Measurements from ENCODE around the gene TICAM1.

TICAM1 gene

DNA sequence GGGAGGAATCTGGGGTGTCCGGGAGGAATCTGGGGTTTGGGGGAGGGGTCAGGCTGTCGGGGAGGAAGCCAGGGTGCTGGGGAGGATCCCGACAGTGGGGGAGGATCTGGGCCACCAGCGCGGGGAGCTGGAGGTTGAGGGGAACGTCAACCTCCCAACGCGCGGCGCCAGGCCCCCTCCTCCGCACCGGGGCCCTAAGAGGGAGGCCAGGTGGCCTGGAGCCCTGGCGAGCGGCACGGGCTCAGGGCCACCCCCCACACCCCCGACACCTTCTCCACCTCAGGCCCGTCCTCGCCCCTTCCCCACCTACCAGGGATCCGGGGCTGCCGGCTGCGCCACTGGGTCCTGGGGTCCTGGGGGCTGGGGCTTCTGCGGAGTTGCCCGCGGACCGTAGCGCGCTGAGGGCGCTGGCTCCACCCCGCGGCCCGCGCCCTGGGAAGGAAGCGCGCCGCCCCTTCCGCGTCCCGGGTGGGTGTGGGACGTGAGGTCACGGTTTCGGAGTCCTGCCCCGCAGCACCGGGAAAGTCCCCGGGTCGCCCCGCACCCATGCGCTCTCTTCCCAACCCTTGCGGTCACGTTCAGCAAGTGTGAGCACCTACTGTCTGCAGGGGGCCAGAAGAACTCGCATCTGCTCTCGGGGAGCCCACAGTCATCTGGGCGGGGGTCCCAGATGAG lies at the start of gene TICAM1:
TSS of gene TICAM1 (minus strand) at position 409 of the 675 bp plus-strand sequence. CDS start 13,335 bp downstream, outside the sequence.
- no peaks in the 10 kb centered on the region for H3K36me3 ChIP-seq (ENCODE audit: control insufficient read depth, insufficient read depth, low read length)
- H3K9ac ChIP-seq (ENCODE audit: low read length): peak within 1 kb of the TSS; percentile 92
- no peaks in the 10 kb centered on the region for H3K27me3 ChIP-seq (ENCODE audit: control insufficient read depth, insufficient read depth, low read length)
- H3K4me1 ChIP-seq (ENCODE audit: control insufficient read depth, insufficient read depth, low read length): no peaks in the 10 kb centered on the region
- peak within 1 kb of the TSS; percentile 98 for H3K4me3 ChIP-seq (ENCODE audit: low read length)
- H3K27ac ChIP-seq (ENCODE audit: low read depth, low read length): peak within 1 kb of the TSS; percentile 86

DNA sequence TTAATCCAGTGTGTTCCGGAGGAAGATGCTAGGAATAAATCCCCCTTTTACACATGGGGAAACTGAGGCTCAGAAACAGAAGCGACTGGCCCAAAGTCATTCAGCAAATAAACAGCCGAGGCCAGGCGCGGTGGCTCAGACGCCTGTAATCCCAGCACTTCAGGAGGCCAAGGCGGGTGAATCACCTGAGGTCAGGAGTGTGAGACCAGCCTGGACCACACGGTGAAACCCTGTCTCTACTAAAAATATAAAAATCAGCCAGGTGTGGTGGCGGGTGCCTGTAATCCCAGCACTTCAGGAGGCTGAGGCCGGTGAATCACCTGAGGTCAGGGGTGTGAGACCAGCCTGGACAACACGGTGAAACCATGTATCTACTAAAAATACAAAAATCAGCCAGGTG lies 47.5 kb upstream of the TICAM1 start:
- Histone ChIP-seq H3K4me3 (ENCODE audit: low read length) (no peak overlapping the region), H3K4me1 (ENCODE audit: control insufficient read depth, insufficient read depth, low read length) (peaks cover 5% of the 10 kb centered on the region), H3K27me3 (ENCODE audit: control insufficient read depth, insufficient read depth, low read length) (no peaks in the 10 kb centered on the region), H3K36me3 (ENCODE audit: control insufficient read depth, insufficient read depth, low read length) (no peaks in the 10 kb centered on the region), H3K27ac (ENCODE audit: low read depth, low read length) (no peak overlapping the region), H3K9ac (ENCODE audit: low read length) (no peak overlapping the region)

DNA sequence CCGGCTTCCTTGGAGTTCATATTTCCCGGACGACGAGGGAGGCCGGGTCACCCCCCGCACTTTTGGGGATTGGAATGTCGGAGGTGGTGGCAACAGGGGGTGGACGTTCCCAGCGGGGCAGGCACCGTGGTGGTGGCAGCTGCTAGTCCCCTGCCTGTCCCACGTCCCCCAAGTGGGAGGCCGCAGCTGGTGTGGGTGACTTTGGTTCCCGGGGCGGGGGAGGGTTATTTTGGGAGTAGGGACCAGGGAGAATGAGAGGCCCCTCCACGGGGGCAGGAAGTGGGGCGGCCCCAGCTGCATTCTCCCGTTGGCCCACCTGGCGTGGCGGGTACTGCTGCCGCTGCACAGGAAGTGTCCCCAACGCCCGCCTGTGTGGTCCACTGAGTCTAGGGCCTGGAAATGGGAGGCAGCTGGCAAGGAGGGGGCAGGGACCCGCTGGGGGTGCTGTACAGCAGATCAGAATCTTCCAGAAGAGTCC lies 47.0 kb upstream of the TICAM1 start:
- no peak overlapping the region for H3K4me3 ChIP-seq (ENCODE audit: low read length)
- peak overlapping the region; percentile 77 for H3K27ac ChIP-seq (ENCODE audit: low read depth, low read length)

DNA sequence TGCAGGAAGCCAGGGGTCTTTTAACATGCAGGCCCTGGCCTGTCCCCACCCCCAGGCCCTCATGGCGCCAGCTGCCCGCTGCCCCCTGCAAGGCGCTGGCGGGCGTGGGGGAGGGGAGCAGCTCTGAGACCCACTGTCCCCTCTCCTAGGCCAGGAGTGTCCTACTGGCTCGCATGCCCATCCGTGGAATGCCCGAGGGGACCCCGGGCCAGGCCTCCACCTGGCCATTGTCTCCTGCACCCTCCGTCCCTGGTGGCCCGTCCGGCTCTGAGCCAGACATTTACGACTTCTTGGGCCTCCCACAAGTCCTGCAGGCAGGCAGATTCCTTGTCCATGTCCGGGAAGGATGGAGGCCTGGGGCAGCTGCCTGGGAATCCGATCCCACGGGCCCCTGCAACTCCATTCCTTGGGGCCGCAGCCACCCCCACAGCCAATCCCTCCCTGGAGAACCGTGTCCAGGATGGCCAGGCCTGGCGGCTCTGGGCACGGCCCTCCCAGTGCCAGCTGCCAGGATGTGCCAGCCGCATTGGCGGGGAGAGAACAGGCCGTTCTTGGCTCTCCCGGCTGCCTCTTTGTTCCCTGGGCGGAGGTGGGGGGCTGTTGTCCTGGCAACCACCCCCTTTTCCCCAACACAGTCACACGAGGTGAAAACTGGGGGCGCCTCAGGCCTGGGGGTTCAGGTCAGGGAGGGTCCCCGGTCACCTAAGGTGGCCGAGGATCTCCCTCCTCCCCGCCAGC lies 46.4 kb upstream of the TICAM1 start:
- Histone ChIP-seq H3K27ac (ENCODE audit: low read depth, low read length) (peak overlapping the region; percentile 77), H3K4me3 (ENCODE audit: low read length) (no peak overlapping the region), H3K9ac (ENCODE audit: low read length) (no peak overlapping the region), H3K4me1 (ENCODE audit: control insufficient read depth, insufficient read depth, low read length) (peaks cover 5% of the 10 kb centered on the region), H3K36me3 (ENCODE audit: control insufficient read depth, insufficient read depth, low read length) (no peaks in the 10 kb centered on the region), H3K27me3 (ENCODE audit: control insufficient read depth, insufficient read depth, low read length) (no peaks in the 10 kb centered on the region)

More for the DNA sequence above, 47.0 kb upstream of the TICAM1 start:
- H3K4me1 ChIP-seq (ENCODE audit: control insufficient read depth, insufficient read depth, low read length): peaks cover 5% of the 10 kb centered on the region
- H3K36me3 ChIP-seq (ENCODE audit: control insufficient read depth, insufficient read depth, low read length): no peaks in the 10 kb centered on the region
- H3K27me3 ChIP-seq (ENCODE audit: control insufficient read depth, insufficient read depth, low read length): no peaks in the 10 kb centered on the region
- H3K9ac ChIP-seq (ENCODE audit: low read length): no peak overlapping the region

DNA sequence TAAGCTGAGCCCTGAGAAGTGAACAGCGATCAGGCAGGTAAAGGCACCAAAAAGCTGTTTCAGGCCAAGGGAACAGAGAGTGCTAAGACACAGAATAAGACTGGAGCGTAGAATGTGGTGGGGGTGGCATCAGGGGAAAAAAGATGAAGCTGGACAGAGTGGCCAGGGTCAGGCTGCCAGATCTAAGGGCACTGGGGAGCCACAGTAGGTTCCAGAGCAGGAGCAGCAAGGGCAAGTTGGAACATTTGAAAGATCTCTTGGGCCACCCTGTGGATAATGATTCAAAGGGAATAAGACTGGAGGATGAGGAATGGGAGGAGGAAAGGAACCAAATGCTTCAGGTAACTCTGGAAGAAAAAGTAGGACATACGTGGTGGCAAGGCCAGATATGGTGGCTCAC lies 42.4 kb upstream of the TICAM1 start:
- no peak overlapping the region for H3K27ac ChIP-seq (ENCODE audit: low read depth, low read length)
- H3K36me3 ChIP-seq (ENCODE audit: control insufficient read depth, insufficient read depth, low read length): no peaks in the 10 kb centered on the region
- no peaks in the 10 kb centered on the region for H3K27me3 ChIP-seq (ENCODE audit: control insufficient read depth, insufficient read depth, low read length)
- no peak overlapping the region for H3K4me3 ChIP-seq (ENCODE audit: low read length)
- H3K9ac ChIP-seq (ENCODE audit: low read length): no peak overlapping the region
- H3K4me1 ChIP-seq (ENCODE audit: control insufficient read depth, insufficient read depth, low read length): peaks cover 5% of the 10 kb centered on the region

DNA sequence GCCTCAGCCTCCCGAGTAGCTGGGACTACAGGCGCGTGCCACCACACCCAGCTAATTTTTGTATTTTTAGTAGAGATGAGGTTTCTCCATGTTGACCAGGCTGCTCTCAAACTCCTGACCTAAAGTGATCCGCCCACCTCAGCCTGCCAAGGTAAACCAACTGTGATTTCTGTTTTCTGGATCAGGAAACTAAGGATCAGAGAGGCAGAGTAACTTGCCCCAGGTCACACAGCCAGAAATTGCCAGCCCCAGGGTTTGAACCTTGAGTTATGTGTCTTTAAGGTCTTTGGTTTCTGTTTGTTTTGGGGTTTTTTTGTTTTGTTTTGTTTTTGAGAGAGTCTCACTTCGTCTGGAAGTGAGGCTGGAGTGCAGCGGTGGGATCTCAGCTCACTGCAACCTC lies 40.2 kb upstream of the TICAM1 start:
- Histone ChIP-seq H3K4me3 (ENCODE audit: low read length) (no peak overlapping the region), H3K27me3 (ENCODE audit: control insufficient read depth, insufficient read depth, low read length) (no peaks in the 10 kb centered on the region), H3K36me3 (ENCODE audit: control insufficient read depth, insufficient read depth, low read length) (no peaks in the 10 kb centered on the region), H3K9ac (ENCODE audit: low read length) (no peak overlapping the region), H3K27ac (ENCODE audit: low read depth, low read length) (no peak overlapping the region), H3K4me1 (ENCODE audit: control insufficient read depth, insufficient read depth, low read length) (peaks cover 1% of the 10 kb centered on the region)

DNA sequence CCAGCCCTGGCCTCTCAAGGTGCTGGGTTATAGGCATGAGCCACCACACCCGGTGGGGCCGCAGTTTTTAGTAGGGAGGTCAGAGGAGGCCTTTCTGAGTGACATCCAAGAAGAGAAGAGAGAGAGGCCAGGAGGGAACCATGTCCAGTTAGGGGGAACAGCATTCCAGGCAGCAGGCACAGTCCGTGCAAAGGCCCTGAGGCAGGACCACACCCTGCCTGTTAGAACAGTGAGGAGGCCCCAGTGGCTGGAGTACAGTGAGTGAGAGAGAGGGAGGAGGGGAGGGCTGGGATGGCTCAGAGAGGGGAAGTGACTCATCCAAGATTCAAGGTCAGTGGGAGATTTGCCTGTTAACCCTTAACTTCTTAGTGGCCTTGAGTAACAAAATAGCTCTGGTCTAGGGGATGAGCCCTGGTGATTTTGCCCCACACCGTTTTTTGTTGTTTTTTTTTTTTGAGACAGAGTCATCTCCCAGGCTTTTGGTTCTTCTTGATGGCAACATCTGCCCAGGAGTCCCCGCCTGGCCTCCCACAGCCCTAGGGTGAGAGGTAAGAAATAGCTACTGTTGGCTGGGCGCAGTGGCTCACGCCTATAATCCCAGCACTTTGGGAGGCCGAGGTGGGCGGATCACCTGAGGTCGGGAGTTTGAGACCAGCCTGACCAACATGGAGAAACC lies 38.7 kb upstream of the TICAM1 start:
- H3K36me3 ChIP-seq (ENCODE audit: control insufficient read depth, insufficient read depth, low read length): no peaks in the 10 kb centered on the region
- no peak overlapping the region for H3K27ac ChIP-seq (ENCODE audit: low read depth, low read length)

DNA sequence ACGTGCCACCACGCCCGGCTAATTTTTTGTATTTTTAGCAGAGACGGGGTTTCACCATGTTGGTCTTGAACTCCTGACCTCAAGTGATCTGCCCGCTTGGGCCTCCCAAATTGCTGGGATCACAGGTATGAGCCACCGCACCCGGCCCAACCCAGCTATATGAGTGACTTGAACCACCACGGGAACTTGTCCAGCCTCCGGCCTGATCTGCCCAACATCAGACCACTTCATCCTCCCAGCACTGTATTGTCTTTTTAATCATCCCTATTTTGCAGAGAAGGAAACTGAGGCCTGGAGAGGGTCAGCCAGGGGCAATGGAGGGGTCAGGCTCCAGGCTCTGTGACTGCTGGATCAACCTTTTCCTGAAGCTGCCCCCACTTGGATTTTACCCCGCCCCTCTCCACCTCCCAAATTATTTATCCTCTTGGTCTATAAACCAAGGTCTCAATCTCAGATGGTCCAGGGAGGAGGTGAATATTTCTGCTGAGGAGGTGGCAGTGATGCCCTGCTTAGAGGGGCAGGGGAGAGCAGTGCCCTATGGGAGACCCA lies 36.8 kb upstream of the TICAM1 start:
- H3K9ac ChIP-seq (ENCODE audit: low read length): no peak overlapping the region
- H3K27ac ChIP-seq (ENCODE audit: low read depth, low read length): no peak overlapping the region
- no peaks in the 10 kb centered on the region for H3K36me3 ChIP-seq (ENCODE audit: control insufficient read depth, insufficient read depth, low read length)
- no peaks in the 10 kb centered on the region for H3K27me3 ChIP-seq (ENCODE audit: control insufficient read depth, insufficient read depth, low read length)
- H3K4me3 ChIP-seq (ENCODE audit: low read length): peak overlapping the region; percentile 83
- peaks cover 4% of the 10 kb centered on the region for H3K4me1 ChIP-seq (ENCODE audit: control insufficient read depth, insufficient read depth, low read length)

More for the DNA sequence above, 38.7 kb upstream of the TICAM1 start:
- Histone ChIP-seq H3K4me3 (ENCODE audit: low read length) (no peak overlapping the region), H3K4me1 (ENCODE audit: control insufficient read depth, insufficient read depth, low read length) (peaks cover 4% of the 10 kb centered on the region), H3K9ac (ENCODE audit: low read length) (no peak overlapping the region), H3K27me3 (ENCODE audit: control insufficient read depth, insufficient read depth, low read length) (no peaks in the 10 kb centered on the region)

DNA sequence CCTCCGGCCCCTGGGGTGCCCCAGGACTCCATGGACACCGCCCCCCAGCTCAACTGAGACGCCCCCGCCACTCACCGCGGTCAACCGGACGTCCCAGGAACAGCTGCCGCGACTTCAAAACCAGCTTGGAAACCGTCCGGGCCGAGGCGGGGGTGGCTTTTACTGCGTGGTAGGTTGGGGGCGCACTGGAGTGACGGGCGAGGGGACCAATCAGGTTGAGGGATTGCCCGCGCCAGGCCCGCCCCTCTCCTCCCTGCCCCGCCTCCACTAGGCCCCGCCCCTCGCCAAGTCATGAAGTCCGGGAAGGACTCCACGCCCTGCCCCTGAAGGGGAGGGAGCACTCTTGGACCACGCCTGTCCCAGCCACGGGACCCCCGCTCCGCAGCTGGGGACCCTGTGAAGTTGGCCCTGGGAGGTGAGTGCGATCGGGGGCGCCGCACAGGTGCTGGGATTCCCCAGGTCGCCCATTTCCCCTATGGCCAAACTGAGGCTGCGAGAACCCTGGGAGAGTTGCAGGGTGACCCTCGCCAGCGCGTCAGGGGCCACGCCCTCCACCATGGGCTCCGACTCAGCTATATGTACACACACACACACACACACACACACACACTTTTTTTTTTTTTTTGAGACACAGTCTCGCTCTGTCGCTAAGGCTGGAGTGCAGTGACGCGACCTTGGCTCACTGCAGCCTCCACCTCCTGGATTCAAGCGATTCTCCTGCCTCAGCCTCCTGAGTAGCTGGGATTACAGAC lies 36.2 kb upstream of the TICAM1 start, which contains the start of gene PLIN3:
TSS of gene PLIN3 (minus strand) at position 134 of the 752 bp plus-strand sequence. CDS start 6,273 bp downstream, outside the sequence.
- Histone ChIP-seq H3K4me1 (ENCODE audit: control insufficient read depth, insufficient read depth, low read length) (peaks cover 4% of the 10 kb centered on the region), H3K27ac (ENCODE audit: low read depth, low read length) (peak within 1 kb of the TSS; percentile 76), H3K27me3 (ENCODE audit: control insufficient read depth, insufficient read depth, low read length) (no peaks in the 10 kb centered on the region), H3K36me3 (ENCODE audit: control insufficient read depth, insufficient read depth, low read length) (no peaks in the 10 kb centered on the region), H3K4me3 (ENCODE audit: low read length) (peak within 1 kb of the TSS; percentile 83), H3K9ac (ENCODE audit: low read length) (peak within 1 kb of the TSS; percentile 86)

DNA sequence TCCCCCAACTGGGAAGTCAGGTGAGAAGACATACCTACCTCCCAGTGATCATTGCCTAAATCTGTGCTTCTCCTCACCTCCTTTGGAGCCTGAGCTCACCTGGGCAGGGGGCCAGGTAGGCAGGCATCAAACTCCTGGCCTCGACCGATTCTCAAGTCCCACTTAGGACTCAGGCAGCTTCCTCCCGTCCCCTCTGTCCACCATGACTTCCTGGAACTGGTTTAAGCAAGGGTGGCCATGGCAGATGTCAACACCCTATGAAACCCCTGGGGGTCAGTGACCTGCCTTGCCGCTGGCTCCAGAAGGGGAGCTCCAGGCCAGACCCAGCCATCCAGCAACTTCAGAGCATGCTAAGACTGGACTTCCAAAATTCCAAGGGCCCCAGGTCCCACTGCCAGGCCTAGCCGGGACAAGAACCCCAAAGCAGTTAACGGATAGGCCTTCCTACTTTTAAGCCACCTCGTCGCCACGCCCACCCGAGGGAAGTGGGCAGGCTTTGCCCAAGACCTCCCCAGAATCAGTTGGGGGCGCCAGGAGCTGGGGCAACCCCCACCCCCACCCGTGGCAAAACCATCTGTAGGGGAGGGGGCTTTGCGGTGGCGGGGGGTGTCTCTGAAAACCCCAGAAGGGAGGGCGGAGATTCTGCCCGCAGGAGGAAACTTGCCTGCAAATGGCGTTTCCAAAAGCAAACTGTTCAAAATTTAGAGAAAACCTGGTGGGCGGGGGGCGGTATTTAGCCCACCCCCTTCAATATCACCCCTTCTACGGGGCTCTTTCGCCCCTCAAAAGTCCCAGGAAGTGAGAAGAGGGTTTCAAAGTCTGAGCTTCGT lies 35.3 kb upstream of the TICAM1 start:
- H3K27ac ChIP-seq (ENCODE audit: low read depth, low read length): peak overlapping the region; percentile 75
- H3K36me3 ChIP-seq (ENCODE audit: control insufficient read depth, insufficient read depth, low read length): no peaks in the 10 kb centered on the region
- peak overlapping the region; percentile 83 for H3K4me3 ChIP-seq (ENCODE audit: low read length)
- H3K27me3 ChIP-seq (ENCODE audit: control insufficient read depth, insufficient read depth, low read length): no peaks in the 10 kb centered on the region
- H3K4me1 ChIP-seq (ENCODE audit: control insufficient read depth, insufficient read depth, low read length): peaks cover 4% of the 10 kb centered on the region
- H3K9ac ChIP-seq (ENCODE audit: low read length): peak overlapping the region; percentile 86

DNA sequence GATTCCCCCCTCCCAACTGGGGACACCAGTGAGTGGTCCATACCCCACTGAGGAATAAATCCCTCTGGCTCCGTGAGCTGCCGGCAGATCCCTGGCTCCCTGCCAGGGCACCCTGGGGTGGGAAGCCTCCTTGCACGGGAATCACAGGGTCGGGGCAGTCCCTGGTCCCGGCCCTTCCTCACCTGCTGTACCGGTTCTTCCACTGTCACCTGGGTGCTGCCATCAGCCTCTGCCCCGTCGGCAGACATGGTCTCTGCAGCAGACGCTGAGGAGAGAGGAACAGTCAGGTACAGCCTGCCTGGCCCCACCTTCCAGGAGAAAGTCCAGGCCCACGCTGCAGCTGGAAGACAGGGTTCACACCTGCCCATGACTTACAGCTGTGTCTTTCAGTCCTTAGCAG lies 29.6 kb upstream of the TICAM1 start:
- no peaks in the 10 kb centered on the region for H3K27me3 ChIP-seq (ENCODE audit: control insufficient read depth, insufficient read depth, low read length)
- no peaks in the 10 kb centered on the region for H3K4me1 ChIP-seq (ENCODE audit: control insufficient read depth, insufficient read depth, low read length)
- H3K27ac ChIP-seq (ENCODE audit: low read depth, low read length): no peak overlapping the region
- no peak overlapping the region for H3K4me3 ChIP-seq (ENCODE audit: low read length)
- H3K9ac ChIP-seq (ENCODE audit: low read length): no peak overlapping the region
- peaks cover 10% of the 10 kb centered on the region for H3K36me3 ChIP-seq (ENCODE audit: control insufficient read depth, insufficient read depth, low read length)
